Brain microvascular endothelial cell (primary cell): Measurements from ENCODE around the gene KCNJ12.
"Not testable (repeated sequence)": the region's sequence is repeated elsewhere in the genome, so short reads cannot be mapped to it uniquely, and the experiment has no call there.

Experiments
- DNase-seq: peaks from one replicate; pipeline ENCODE4 v3.0.0-alpha.2; 2020
- H3K27ac ChIP-seq: fragments of 250-450 bp; sonication (Bioruptor Pico); 2 replicates; pipeline ENCODE4 v1.5.1; 2020; ENCODE audit warnings: mild to moderate bottlenecking, moderate library complexity
- H3K27me3 ChIP-seq: fragments of 250-450 bp; sonication (Bioruptor Pico); replicated peaks from 2 replicates; pipeline ENCODE4 v1.5.1; 2020; ENCODE audit warnings: mild to moderate bottlenecking
- H3K36me3 ChIP-seq: fragments of 250-450 bp; sonication (Bioruptor Pico); replicated peaks from 2 replicates; pipeline ENCODE4 v1.5.1; 2020; ENCODE audit warnings: mild to moderate bottlenecking
- H3K4me3 ChIP-seq: 2 replicates; pipeline ENCODE4 v1.5.1; 2011; ENCODE audit warnings: low read depth, mild to moderate bottlenecking, control low read depth, low read length, moderate library complexity
- in situ Hi-C: cut with HindIII; loops from 2 replicates; pipeline ENCODE4 v1.10.0; 2017; ENCODE audit warnings: low sequenced_read_pairs, low pct_ligation_motif_present
- TF ChIP-seq, protein P1 (sequence below): IDR thresholded peaks from 2 replicates; pipeline ENCODE4 v1.5.1; 2011; ENCODE audit warnings: low read depth, mild to moderate bottlenecking, moderate library complexity, low read length, control low read depth, inconsistent platforms; ENCODE audit errors: missing control alignments

Gene KCNJ12

DNA sequence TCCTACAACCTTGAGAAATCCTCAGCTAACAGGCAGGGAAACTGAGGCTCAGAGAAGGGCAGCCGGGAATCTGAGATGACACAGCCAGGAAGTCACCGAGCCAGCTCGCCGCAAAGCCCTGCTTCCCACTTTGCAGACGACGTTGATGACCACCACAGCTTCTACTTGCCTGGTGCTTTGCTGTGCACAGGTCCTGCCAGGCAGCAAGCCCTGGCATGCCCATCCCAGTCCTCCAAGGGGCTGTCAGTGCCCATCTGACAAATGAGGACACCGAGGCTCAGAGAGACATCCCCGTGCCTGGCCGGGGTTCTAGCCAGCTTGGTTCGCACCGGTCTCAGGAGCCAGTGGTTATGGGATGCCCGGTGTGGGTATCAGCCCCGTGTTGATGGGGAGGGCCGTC, 20.1 kb downstream of the KCNJ12 start:
- no peak overlapping the region for H3K27ac ChIP-seq
- H3K36me3 ChIP-seq = no peaks in the 10 kb centered on the region
- TF ChIP-seq, protein P1, sequence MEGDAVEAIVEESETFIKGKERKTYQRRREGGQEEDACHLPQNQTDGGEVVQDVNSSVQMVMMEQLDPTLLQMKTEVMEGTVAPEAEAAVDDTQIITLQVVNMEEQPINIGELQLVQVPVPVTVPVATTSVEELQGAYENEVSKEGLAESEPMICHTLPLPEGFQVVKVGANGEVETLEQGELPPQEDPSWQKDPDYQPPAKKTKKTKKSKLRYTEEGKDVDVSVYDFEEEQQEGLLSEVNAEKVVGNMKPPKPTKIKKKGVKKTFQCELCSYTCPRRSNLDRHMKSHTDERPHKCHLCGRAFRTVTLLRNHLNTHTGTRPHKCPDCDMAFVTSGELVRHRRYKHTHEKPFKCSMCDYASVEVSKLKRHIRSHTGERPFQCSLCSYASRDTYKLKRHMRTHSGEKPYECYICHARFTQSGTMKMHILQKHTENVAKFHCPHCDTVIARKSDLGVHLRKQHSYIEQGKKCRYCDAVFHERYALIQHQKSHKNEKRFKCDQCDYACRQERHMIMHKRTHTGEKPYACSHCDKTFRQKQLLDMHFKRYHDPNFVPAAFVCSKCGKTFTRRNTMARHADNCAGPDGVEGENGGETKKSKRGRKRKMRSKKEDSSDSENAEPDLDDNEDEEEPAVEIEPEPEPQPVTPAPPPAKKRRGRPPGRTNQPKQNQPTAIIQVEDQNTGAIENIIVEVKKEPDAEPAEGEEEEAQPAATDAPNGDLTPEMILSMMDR = no peak
- DNase-seq = no peak
- in situ Hi-C loops = no loop called here
- H3K27me3 ChIP-seq = no peaks in the 10 kb centered on the region
- H3K4me3 ChIP-seq = no peak overlapping the region

DNA sequence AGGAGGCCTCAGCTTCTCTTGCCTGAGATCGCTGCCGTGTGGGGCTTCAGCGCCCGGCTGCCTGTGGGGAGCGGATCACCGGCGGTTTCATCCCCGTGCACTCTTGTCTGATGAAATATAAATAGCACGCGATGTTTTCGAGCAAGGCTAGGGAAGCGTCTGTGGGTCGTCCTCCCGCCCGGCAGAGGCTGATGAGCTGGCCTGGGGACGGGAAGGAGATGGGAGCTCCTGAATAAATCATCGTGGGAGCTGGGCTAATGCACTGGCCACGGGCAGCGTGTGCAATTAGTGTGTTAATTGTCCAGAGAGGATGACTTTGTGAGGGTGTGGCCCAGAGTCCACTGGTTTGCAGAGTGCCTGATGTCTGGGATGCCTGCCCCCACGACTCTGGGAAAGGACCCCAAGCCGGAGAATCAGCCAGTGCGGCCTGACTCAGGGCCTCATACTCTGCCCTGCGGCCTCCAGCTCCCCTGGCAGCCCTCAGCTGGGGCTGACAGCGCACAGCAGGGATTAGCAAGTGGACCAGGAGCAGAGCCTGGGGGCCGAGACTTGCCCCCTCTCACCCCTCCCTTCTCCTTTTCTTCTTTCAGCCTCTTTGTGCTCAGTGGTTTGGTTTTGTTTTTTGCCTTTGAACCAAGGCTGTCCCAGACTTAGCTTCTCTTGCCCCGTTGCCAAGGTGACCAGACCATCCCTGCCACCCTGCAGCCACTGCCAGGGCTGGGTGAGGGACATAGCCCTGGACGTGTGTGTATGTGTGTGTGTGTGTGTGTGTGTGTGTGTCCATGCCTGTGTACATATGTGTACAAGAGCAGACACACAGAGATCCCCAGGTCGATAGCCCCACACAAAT, 21.4 kb downstream of the KCNJ12 start:
- peak overlapping the region; percentile 62 for H3K27ac ChIP-seq
- DNase-seq = peak; percentile 73
- no peaks in the 10 kb centered on the region for H3K27me3 ChIP-seq
- TF ChIP-seq, protein P1 = no peak
- no peaks in the 10 kb centered on the region for H3K36me3 ChIP-seq
- in situ Hi-C loops = no loop called here
- H3K4me3 ChIP-seq = no peak overlapping the region

DNA sequence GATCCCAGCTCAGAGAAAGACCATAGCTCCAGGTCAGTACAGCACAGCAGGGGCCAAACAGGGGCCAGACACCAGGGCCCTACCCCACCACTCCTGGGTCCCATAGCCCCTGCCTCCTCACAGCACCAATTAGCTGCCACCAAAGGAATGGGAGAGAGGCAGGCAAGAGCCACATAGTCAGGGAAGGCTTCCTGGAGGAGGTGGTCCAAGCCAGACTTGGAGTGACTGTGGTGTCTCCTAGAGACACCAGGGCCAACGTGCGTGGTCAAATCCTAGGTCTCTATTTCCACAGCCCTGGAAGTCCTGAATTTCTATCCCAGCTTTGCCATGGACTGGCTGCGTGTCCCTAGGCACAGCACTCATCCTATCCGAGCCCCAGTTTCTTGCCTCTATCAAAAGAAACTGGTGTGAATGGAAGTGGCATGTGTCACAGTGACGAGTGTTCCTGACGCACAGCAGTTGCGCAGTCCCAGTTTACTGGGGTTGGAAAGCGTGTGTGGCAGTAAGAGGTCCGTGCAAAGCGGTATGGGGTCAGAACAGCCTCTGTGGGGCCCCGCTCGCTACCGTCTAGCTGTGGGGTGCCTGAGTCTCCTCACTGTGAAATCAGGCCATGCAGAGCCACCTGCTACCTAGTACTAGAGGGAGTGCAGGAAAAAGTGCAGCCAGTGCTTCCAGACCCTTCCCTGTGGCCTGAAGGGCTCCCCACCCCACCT, 23.5 kb downstream of the KCNJ12 start:
- in situ Hi-C loops = no loop called here
- TF ChIP-seq, protein P1 = no peak
- H3K27ac ChIP-seq = no peak overlapping the region
- no peaks in the 10 kb centered on the region for H3K36me3 ChIP-seq
- H3K4me3 ChIP-seq = no peak overlapping the region
- no peak for DNase-seq
- no peaks in the 10 kb centered on the region for H3K27me3 ChIP-seq

DNA sequence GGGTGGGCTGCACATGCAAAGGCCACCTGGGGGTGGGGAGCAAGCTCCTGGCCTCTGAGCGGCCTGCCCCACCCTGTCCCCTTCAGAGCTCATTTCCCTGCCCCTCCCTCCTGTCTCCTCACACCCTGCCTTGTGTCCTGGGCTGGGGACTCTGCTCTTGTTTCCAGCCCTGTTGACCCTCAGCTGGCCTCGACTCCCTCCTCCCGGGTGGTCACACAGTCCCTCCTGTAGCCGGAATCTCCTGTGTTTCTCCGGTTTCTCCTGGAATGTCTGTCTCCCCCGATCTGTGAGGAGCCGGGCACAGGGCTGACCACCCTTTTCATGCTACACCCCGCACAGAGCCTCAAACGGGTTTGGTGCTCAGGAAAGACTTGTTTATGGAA, 24.0 kb downstream of the KCNJ12 start:
- H3K36me3 ChIP-seq, H3K27me3 ChIP-seq, DNase-seq, in situ Hi-C loops, H3K27ac ChIP-seq, H3K4me3 ChIP-seq: not testable (repeated sequence)

DNA sequence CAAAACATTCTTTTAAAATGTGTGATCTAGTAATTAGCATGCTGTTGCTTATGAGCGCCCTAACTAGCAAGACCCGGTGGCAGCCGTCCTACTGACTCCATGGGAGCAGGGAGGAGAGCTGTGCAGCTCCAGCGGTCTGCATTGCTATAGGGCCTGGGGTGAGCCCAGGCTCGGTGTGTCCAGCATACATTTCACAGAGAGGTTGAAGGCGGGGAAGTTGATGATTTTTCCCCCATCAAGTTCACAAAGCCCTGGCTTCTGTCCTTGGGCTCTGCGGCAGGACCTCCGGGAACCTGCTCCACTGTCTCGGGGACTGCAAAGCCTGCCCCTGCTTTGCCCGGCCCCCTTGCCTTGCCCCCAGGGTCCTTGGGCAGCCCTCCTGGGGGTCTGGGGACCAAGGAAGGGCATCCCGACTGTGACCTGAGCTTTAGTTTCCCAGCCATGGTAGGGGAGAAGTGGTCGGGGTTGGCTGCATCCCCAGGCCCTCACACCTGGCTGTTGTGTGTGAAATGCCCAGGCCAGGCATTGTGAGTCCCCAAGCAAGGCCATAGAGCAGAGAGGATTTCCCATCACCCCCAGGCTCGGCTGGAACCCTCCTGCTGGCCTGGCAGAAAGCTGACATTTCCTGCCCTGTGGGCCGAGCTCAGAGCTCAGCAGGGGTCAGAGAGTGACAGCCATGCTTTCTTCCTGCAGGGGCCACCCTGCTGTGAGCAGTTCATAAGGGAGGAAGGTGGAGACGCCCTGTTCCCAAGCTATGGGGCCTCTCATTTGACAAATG, 24.8 kb downstream of the KCNJ12 start:
- TF ChIP-seq, protein P1 = no peak
- in situ Hi-C loops = no loop called here

DNA sequence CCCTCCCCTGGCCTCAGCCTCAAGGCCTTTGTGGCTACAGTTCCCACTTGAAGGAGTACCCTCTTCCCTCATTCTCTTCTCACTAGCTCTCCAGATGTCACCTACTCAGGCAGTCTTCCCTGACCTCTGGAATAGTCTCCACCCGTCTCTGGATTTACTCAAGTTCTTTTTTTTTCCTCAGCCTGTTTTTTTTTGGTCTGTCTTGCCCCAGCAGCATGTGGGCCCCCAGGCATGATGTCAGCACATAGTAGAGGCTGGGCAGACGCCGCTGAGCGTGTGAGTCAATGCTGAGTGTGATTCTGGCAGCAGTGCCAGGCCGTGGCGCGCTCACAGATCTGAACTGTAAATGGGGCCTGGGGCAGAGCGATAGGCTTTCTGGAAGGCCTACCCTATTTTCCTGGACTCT, 26.0 kb downstream of the KCNJ12 start:
- peak overlapping the region; percentile 68 for H3K27ac ChIP-seq
- peak; percentile 90 for DNase-seq
- H3K4me3 ChIP-seq, H3K36me3 ChIP-seq, H3K27me3 ChIP-seq, in situ Hi-C loops: not testable (repeated sequence)

More for the DNA sequence above, 24.8 kb downstream of the KCNJ12 start:
- no peak for DNase-seq
- H3K27me3 ChIP-seq = no peaks in the 10 kb centered on the region
- H3K4me3 ChIP-seq = no peak overlapping the region
- no peak overlapping the region for H3K27ac ChIP-seq
- no peaks in the 10 kb centered on the region for H3K36me3 ChIP-seq

DNA sequence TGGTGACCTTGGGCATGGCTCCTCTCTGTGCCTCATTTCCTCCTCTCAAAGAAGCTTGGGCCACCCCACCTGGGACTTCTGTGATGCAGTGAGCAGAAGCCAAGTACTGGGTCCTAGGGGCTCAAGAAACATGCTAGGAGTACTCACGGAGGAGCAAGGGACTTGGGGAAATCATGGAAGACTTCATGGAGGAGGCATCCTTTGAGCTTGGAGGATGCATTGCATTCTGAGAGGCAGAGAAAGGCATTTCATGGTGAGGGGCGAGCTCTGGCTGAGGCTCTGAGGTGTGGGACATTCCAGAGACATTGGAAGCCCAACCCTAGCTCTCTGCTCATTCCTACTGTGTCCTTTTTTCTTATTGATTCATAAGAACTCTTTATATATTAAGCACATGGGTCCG, 26.8 kb downstream of the KCNJ12 start:
- H3K36me3 ChIP-seq, in situ Hi-C loops, H3K4me3 ChIP-seq, H3K27ac ChIP-seq, H3K27me3 ChIP-seq, DNase-seq: not testable (repeated sequence)

DNA sequence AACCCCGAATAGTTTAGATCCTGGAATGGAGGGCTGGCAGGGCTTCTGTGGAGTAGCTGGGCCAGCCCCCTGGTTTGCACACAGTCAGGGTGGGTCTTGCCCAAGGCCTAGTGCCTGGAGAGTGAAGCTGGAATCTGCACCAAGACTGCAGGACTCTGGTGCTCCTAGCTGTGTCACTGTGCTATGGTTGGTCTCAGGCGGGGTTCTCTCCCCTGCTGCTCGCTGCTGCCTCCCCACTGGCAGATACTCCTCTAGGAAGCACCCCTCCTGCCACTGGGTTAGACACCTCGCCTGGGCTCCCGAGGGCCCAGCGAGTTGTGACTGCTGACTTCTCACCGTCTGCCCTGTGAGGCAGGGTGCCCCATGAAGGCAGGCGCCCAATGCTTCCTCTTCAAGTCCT, 27.9 kb downstream of the KCNJ12 start:
- H3K27ac ChIP-seq, DNase-seq, in situ Hi-C loops, H3K27me3 ChIP-seq, H3K36me3 ChIP-seq, H3K4me3 ChIP-seq: not testable (repeated sequence)
